ENCODE results near the gene DACH1.

Gene DACH1

GRCh38 chr13:71394176-71394575 lies 472.8 kb downstream of the DACH1 start:
- Mint-ChIP-seq H3K4me3 (no peak overlapping the region), H3K27ac (ENCODE audit: low read depth) (no peak overlapping the region), H3K27me3 (no peaks in the 10 kb centered on the region), H3K4me1 (no peaks in the 10 kb centered on the region), H3K36me3 (ENCODE audit: insufficient read depth) (no peaks in the 10 kb centered on the region), H3K9me3 (peaks cover 16% of the 10 kb centered on the region)
- ATAC-seq (replicated peaks; ENCODE audit: extremely low read depth, poor library complexity, severe bottlenecking) (no peak), DNase-seq (ENCODE audit: low spot score in 2 of 2) (no peak)
